ENCODE results near the gene HTR3C. TPM values are rescaled to one million over a fixed set of nuclear protein-coding genes. Genes with fewer than 3 reads are reported as not detected.

Gene HTR3C
- total RNA-seq, 6 experiments from 2014 or later = not detected

- 0 out of 2 replicates have a peak, but pooled peaks cover 1% of the 10 kb centered on the region for H3K27me3 Mint-ChIP-seq (ENCODE audit: insufficient read depth)
- no peak for DNase-seq
- no peak for TF ChIP-seq CTCF (IDR thresholded peaks at IDR 0.05)
- H3K9me3 Mint-ChIP-seq = no peaks in the 10 kb centered on the region
- no peak overlapping the region for H3K4me3 Mint-ChIP-seq
- H3K27ac Mint-ChIP-seq = no peak overlapping the region
- peaks cover 46% of the 10 kb centered on the region for H3K4me1 Mint-ChIP-seq (ENCODE audit: low read depth)
- peaks cover 33% of the 10 kb centered on the region for H3K36me3 Mint-ChIP-seq (ENCODE audit: low read depth)
These were observed 44.7 kb upstream of the HTR3C start for GRCh38 chr3:184008161-184008560.

GRCh38 chr3:184011230-184011876, 41.5 kb upstream of the HTR3C start:
- no peak for TF ChIP-seq CTCF (IDR thresholded peaks at IDR 0.05)

GRCh38 chr3:184011937-184012889, 40.6 kb upstream of the HTR3C start:
- DNase-seq = no peak
- H3K4me3 Mint-ChIP-seq = no peak overlapping the region

More at GRCh38 chr3:184011230-184011876, 41.5 kb upstream of the HTR3C start:
- Mint-ChIP-seq H3K27me3 (ENCODE audit: insufficient read depth) (0 out of 2 replicates have a peak, but pooled peaks cover 1% of the 10 kb centered on the region), H3K36me3 (ENCODE audit: low read depth) (peaks cover 27% of the 10 kb centered on the region), H3K27ac (no peak overlapping the region), H3K4me1 (ENCODE audit: low read depth) (peaks cover 37% of the 10 kb centered on the region), H3K4me3 (no peak overlapping the region), H3K9me3 (no peaks in the 10 kb centered on the region)
- no peak for DNase-seq

GRCh38 chr3:184015381-184016019, 37.3 kb upstream of the HTR3C start:
- TF ChIP-seq CTCF (IDR thresholded peaks at IDR 0.05) = no peak
- DNase-seq = no peak
- Mint-ChIP-seq H3K4me3 (peak overlapping the region; percentile 99; the same call in 1 of the 2 replicates), H3K4me1 (ENCODE audit: low read depth) (peaks cover 42% of the 10 kb centered on the region), H3K9me3 (no peaks in the 10 kb centered on the region), H3K36me3 (ENCODE audit: low read depth) (peaks cover 20% of the 10 kb centered on the region), H3K27ac (no peak overlapping the region), H3K27me3 (ENCODE audit: insufficient read depth) (peaks cover 6% of the 10 kb centered on the region)

More at GRCh38 chr3:184011937-184012889, 40.6 kb upstream of the HTR3C start:
- Mint-ChIP-seq H3K4me1 (ENCODE audit: low read depth) (peaks cover 37% of the 10 kb centered on the region), H3K27ac (no peak overlapping the region), H3K27me3 (ENCODE audit: insufficient read depth) (0 out of 2 replicates have a peak, but pooled peaks cover 1% of the 10 kb centered on the region), H3K9me3 (no peaks in the 10 kb centered on the region), H3K36me3 (ENCODE audit: low read depth) (peaks cover 23% of the 10 kb centered on the region)
- no peak for TF ChIP-seq CTCF (IDR thresholded peaks at IDR 0.05)

- Mint-ChIP-seq H3K4me1 (ENCODE audit: low read depth) (peaks cover 37% of the 10 kb centered on the region), H3K4me3 (peak overlapping the region; percentile 99), H3K9me3 (no peaks in the 10 kb centered on the region), H3K27me3 (ENCODE audit: insufficient read depth) (peaks cover 9% of the 10 kb centered on the region), H3K27ac (no peak overlapping the region), H3K36me3 (ENCODE audit: low read depth) (peaks cover 13% of the 10 kb centered on the region)
- no peak for DNase-seq
- TF ChIP-seq CTCF (IDR thresholded peaks at IDR 0.05) = no peak
These were observed 36.7 kb upstream of the HTR3C start for GRCh38 chr3:184016169-184016570.
